ENCODE data around the gene POLN. TPM values are rescaled to one million over a fixed set of nuclear protein-coding genes. Genes with fewer than 3 reads are reported as not detected.
"Not testable (repeated sequence)": the region's sequence is repeated elsewhere in the genome, so short reads cannot be mapped to it uniquely, and the experiment has no call there.

The POLN gene
- total RNA-seq, 1 donor from 2014 or later: 1.9 TPM

GRCh38 chr4:2041239-2042130, 200.4 kb downstream of the POLN start:
- Mint-ChIP-seq H3K27ac (peak overlapping the region; percentile 58), H3K36me3 (ENCODE audit: low read depth) (no peaks in the 10 kb centered on the region), H3K9me3 (no peaks in the 10 kb centered on the region), H3K4me3 (peak overlapping the region; percentile 86), H3K27me3 (peaks cover 30% of the 10 kb centered on the region), H3K4me1 (peaks cover 7% of the 10 kb centered on the region)
- intact Hi-C loops (cut with micrococcal nuclease): loop anchor here (1.0 to 10.0 kb wide), 3 partner anchors 17 to 133 kb away; partner anchors contain the start of gene NAT8L
- DNase-seq: peak; percentile 98

GRCh38 chr4:2040391-2041238, 201.3 kb downstream of the POLN start:
- Mint-ChIP-seq H3K36me3 (ENCODE audit: low read depth) (no peaks in the 10 kb centered on the region), H3K4me1 (peaks cover 7% of the 10 kb centered on the region), H3K27ac (no peak overlapping the region), H3K9me3 (no peaks in the 10 kb centered on the region), H3K27me3 (peaks cover 35% of the 10 kb centered on the region), H3K4me3 (peak overlapping the region; percentile 67)
- DNase-seq: peak; percentile 62
- intact Hi-C loops (cut with micrococcal nuclease): loop anchor here (1.0 to 10.0 kb wide), 2 partner anchors 31 to 134 kb away; no protein-coding TSS in a partner anchor

- H3K4me3 Mint-ChIP-seq: no peak overlapping the region
- H3K36me3 Mint-ChIP-seq (ENCODE audit: low read depth): no peaks in the 10 kb centered on the region
- H3K27ac Mint-ChIP-seq: no peak overlapping the region
- peaks cover 5% of the 10 kb centered on the region for H3K4me1 Mint-ChIP-seq
- peaks cover 51% of the 10 kb centered on the region for H3K27me3 Mint-ChIP-seq
- intact Hi-C loops (cut with micrococcal nuclease): no loop called here
- no peaks in the 10 kb centered on the region for H3K9me3 Mint-ChIP-seq
- DNase-seq: no peak
Observed at GRCh38 chr4:2036866-2037265, 205.1 kb downstream of the POLN start.

GRCh38 chr4:2036327-2036726, 205.6 kb downstream of the POLN start:
- Mint-ChIP-seq H3K4me1 (peaks cover 3% of the 10 kb centered on the region), H3K9me3 (no peaks in the 10 kb centered on the region), H3K36me3 (ENCODE audit: low read depth) (no peaks in the 10 kb centered on the region), H3K27ac (peak overlapping the region; percentile 36), H3K4me3 (no peak overlapping the region), H3K27me3 (peaks cover 50% of the 10 kb centered on the region)
- DNase-seq: no peak
- intact Hi-C loops (cut with micrococcal nuclease): no loop called here

- H3K27ac Mint-ChIP-seq; H3K4me1 Mint-ChIP-seq; DNase-seq; intact Hi-C loops (cut with micrococcal nuclease); H3K4me3 Mint-ChIP-seq; H3K36me3 Mint-ChIP-seq (ENCODE audit: low read depth); H3K9me3 Mint-ChIP-seq: not testable (repeated sequence)
- peaks cover 57% of the 10 kb centered on the region for H3K27me3 Mint-ChIP-seq
Observed at GRCh38 chr4:2031161-2031560, 210.8 kb downstream of the POLN start.

- H3K4me3 Mint-ChIP-seq; H3K27ac Mint-ChIP-seq; intact Hi-C loops (cut with micrococcal nuclease); DNase-seq; H3K4me1 Mint-ChIP-seq; H3K36me3 Mint-ChIP-seq (ENCODE audit: low read depth): not testable (repeated sequence)
- Mint-ChIP-seq H3K27me3 (peaks cover 56% of the 10 kb centered on the region), H3K9me3 (peaks cover 11% of the 10 kb centered on the region)
Observed at GRCh38 chr4:2027120-2027519, 214.8 kb downstream of the POLN start.

- intact Hi-C loops (cut with micrococcal nuclease): no loop called here
- no peak for DNase-seq
- H3K4me3 Mint-ChIP-seq: no peak overlapping the region
- no peaks in the 10 kb centered on the region for H3K4me1 Mint-ChIP-seq
- no peak overlapping the region for H3K27ac Mint-ChIP-seq
- peaks cover 62% of the 10 kb centered on the region for H3K27me3 Mint-ChIP-seq
- H3K36me3 Mint-ChIP-seq (ENCODE audit: low read depth): no peaks in the 10 kb centered on the region
- peaks cover 11% of the 10 kb centered on the region for H3K9me3 Mint-ChIP-seq
Observed at GRCh38 chr4:2025817-2026216, 216.1 kb downstream of the POLN start.

GRCh38 chr4:2024683-2025082, 217.2 kb downstream of the POLN start:
- intact Hi-C loops (cut with micrococcal nuclease): no loop called here
- no peaks in the 10 kb centered on the region for H3K36me3 Mint-ChIP-seq (ENCODE audit: low read depth)
- peaks cover 64% of the 10 kb centered on the region for H3K27me3 Mint-ChIP-seq
- no peak for DNase-seq
- H3K4me3 Mint-ChIP-seq: no peak overlapping the region
- no peak overlapping the region for H3K27ac Mint-ChIP-seq
- H3K4me1 Mint-ChIP-seq: no peaks in the 10 kb centered on the region
- peaks cover 11% of the 10 kb centered on the region for H3K9me3 Mint-ChIP-seq

Other genes with a start within 250 kb of the POLN start
- 51.1 and 57.4 TPM in 2 replicates for gene NELFA, start 233.1 kb downstream of the POLN start, total RNA-seq
- gene NAT8L, start 182.8 kb downstream of the POLN start, total RNA-seq: 7.3 and 7.7 TPM in 2 replicates
- 19.3 and 19.4 TPM in 2 replicates for gene HAUS3, start within 50 bp of the POLN start, total RNA-seq
- gene MXD4, start 20.0 kb upstream of the POLN start, total RNA-seq: 4.9 and 5.2 TPM in 2 replicates
- 4.4 and 4.7 TPM in 2 replicates for gene ZFYVE28, start 176.5 kb upstream of the POLN start, total RNA-seq
- not detected in 2 replicates for gene CFAP99, start 176.8 kb upstream of the POLN start, total RNA-seq
- 94.8 and 95.4 TPM in 2 replicates for gene RNF4, start 227.0 kb upstream of the POLN start, total RNA-seq

All from activated CD4-positive, alpha-beta T cell treated with anti-CD3 and anti-CD28 coated beads, Interleukin-2, amount 10 ng/mL, durations not matched to agents 24 days and 14 days (primary cell).